ENCODE measurements around the gene POMT2.

Gene POMT2

GRCh38 chr14:77305696-77306095 lies 15.0 kb downstream of the POMT2 start:
- TF ChIP-seq, protein P1, sequence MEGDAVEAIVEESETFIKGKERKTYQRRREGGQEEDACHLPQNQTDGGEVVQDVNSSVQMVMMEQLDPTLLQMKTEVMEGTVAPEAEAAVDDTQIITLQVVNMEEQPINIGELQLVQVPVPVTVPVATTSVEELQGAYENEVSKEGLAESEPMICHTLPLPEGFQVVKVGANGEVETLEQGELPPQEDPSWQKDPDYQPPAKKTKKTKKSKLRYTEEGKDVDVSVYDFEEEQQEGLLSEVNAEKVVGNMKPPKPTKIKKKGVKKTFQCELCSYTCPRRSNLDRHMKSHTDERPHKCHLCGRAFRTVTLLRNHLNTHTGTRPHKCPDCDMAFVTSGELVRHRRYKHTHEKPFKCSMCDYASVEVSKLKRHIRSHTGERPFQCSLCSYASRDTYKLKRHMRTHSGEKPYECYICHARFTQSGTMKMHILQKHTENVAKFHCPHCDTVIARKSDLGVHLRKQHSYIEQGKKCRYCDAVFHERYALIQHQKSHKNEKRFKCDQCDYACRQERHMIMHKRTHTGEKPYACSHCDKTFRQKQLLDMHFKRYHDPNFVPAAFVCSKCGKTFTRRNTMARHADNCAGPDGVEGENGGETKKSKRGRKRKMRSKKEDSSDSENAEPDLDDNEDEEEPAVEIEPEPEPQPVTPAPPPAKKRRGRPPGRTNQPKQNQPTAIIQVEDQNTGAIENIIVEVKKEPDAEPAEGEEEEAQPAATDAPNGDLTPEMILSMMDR (conservative IDR thresholded peaks at IDR 0.05; ENCODE audit: control insufficient read depth, insufficient read depth, low read depth, low read length), result no peak
- no peak for DNase-seq (ENCODE audit: low read depth)
- H3K4me3 ChIP-seq (ENCODE audit: control insufficient read depth, low read depth, low read length), result no peak overlapping the region

DNA sequence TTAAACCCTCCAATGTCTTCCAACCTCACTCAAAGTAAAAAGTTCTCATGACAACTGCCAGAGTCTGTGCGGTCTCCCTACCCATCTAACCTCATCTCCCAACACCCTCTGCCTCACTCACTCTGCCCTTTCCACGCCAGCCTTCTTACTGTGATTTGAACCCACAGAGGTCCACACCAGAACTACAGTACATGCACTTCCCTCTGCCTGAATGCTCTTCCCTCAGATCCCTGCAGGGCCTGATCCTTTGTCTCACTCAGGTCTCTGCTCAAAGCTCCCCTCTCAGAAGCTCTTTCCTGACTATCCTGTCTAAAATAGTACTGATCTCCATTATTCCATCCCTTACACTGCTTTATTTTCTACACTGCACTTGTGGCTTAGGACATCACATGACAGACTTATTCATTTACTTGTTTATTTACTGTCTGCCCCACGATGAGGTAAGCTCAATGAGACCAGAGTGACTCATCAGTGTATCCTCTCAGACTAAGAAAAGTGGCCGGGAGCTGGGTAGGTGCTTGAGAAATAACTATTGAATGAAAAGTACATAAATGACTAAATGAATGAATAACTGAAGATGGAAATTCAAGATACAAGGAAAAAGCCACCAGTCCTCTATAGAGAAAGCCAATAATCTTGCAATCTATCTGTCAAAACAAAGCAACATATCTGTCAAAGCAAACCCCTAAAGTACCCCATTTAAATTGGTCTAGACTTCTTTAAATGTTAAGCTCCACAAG lies 17.1 kb downstream of the POMT2 start:
- DNase-seq (ENCODE audit: low read depth), result peak; percentile 97
- no peak overlapping the region for H3K4me3 ChIP-seq (ENCODE audit: control insufficient read depth, low read depth, low read length)
- TF ChIP-seq, protein P1 (conservative IDR thresholded peaks at IDR 0.05; ENCODE audit: control insufficient read depth, insufficient read depth, low read depth, low read length), result no peak

GRCh38 chr14:77302926-77303325 lies 17.8 kb downstream of the POMT2 start:
- peak; percentile 81 for DNase-seq (ENCODE audit: low read depth)
- TF ChIP-seq, protein P1 (conservative IDR thresholded peaks at IDR 0.05; ENCODE audit: control insufficient read depth, insufficient read depth, low read depth, low read length), result no peak
- H3K4me3 ChIP-seq (ENCODE audit: control insufficient read depth, low read depth, low read length), result no peak overlapping the region

DNA sequence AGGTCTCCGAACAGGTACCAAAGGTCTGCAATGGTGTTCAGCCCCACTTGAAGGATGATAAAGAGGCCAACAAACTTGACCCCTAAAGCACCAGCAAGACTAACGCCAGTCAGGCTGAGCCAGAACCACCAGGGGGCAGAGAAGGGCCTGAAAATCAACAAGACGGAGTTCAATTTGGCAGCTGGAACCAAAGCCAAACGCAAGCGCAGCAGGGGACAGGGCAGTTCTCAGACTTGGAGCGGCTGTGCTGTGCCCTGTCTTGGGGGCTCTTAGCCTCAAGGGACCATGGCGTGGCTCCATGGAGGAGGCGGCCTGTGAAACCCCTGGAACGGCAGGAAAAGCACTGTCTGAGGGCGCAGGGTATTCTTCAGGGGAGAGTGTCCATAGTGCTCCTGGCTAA lies 19.6 kb downstream of the POMT2 start:
- no peak overlapping the region for H3K4me3 ChIP-seq (ENCODE audit: control insufficient read depth, low read depth, low read length)
- TF ChIP-seq, protein P1 (conservative IDR thresholded peaks at IDR 0.05; ENCODE audit: control insufficient read depth, insufficient read depth, low read depth, low read length), result peak; percentile 91
- peak; percentile 87 for DNase-seq (ENCODE audit: low read depth)

- no peak overlapping the region for H3K4me3 ChIP-seq (ENCODE audit: control insufficient read depth, low read depth, low read length)
- TF ChIP-seq, protein P1 (conservative IDR thresholded peaks at IDR 0.05; ENCODE audit: control insufficient read depth, insufficient read depth, low read depth, low read length), result no peak
- no peak for DNase-seq (ENCODE audit: low read depth)
Measured at GRCh38 chr14:77299771-77300170, 20.9 kb downstream of the POMT2 start.

- DNase-seq (ENCODE audit: low read depth), result no peak
- TF ChIP-seq, protein P1 (conservative IDR thresholded peaks at IDR 0.05; ENCODE audit: control insufficient read depth, insufficient read depth, low read depth, low read length), result no peak
Measured at GRCh38 chr14:77296906-77297305, 23.8 kb downstream of the POMT2 start.

More at GRCh38 chr14:77296906-77297305, 23.8 kb downstream of the POMT2 start:
- H3K4me3 ChIP-seq (ENCODE audit: control insufficient read depth, low read depth, low read length), result no peak overlapping the region
